Left renal pelvis (tissue), 4 donors: Measurements from ENCODE around the gene DLG5. TPM values are rescaled to one million over a fixed set of nuclear protein-coding genes. Genes with fewer than 3 reads are reported as not detected.
"Not testable (repeated sequence)": the region's sequence is repeated elsewhere in the genome, so short reads cannot be mapped to it uniquely, and the experiment has no call there.

Experiments
- DNase-seq, 4 donors: peaks; one replicate each; pipeline ENCODE4 v3.0.0-alpha.2; 2013; ENCODE audit warnings: low read depth in 4 of 4, low spot score in 3 of 4
- polyA plus RNA-seq, 4 donors: library from polyadenylated mRNA; unstranded; fragments of 120-200 nt; gene quantifications; one replicate each; pipeline ENCODE4 v1.2.1, GENCODE V29; 2013; ENCODE audit not compliant: insufficient read length in 4 of 4

Gene DLG5
- polyA plus RNA-seq, 4 donors, result 36.3 to 47.2 (median 39.2) TPM

DNA sequence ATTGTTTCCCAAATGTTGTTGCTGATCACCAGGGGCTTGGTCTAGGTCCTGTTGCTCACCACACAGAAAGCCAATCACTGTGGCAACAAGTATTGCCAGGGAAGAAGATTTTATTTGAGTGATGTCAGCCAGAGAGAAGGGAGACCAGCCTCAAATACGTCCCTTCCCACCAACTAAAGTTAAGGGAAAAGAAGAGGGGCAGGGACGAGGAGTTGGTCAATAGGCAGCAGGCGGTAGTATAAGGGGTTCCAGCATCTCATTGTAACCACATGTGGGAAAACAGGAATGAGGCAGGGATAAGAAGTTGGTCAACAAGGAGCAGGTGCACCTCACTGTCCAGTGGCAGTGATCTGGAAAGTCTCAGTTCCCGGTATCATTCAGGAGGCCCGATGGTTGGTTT is 150.1 kb downstream of the DLG5 start:
- DNase-seq, result no peak

DNA sequence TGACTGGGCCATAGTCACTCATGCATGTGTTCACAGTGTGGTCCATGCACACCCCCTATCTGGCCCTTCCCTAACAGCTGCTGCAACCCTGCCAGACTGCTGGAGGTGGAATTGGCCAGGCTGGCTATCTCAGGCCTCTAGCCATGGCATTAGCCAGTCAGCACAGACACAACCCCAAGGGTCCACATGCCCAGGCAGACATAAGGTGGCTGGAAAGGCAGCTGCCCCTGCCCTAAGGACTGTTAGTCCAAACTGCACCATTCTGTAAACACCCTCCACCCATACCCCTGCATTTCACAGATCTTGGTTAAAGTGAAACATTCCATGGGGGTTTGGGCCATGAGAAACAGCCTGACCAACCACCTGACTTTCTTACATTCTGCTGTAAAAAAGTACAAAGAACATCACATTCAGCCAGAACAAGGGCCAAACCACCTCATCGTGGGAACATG is 151.6 kb downstream of the DLG5 start:
- DNase-seq, result no peak

DNA sequence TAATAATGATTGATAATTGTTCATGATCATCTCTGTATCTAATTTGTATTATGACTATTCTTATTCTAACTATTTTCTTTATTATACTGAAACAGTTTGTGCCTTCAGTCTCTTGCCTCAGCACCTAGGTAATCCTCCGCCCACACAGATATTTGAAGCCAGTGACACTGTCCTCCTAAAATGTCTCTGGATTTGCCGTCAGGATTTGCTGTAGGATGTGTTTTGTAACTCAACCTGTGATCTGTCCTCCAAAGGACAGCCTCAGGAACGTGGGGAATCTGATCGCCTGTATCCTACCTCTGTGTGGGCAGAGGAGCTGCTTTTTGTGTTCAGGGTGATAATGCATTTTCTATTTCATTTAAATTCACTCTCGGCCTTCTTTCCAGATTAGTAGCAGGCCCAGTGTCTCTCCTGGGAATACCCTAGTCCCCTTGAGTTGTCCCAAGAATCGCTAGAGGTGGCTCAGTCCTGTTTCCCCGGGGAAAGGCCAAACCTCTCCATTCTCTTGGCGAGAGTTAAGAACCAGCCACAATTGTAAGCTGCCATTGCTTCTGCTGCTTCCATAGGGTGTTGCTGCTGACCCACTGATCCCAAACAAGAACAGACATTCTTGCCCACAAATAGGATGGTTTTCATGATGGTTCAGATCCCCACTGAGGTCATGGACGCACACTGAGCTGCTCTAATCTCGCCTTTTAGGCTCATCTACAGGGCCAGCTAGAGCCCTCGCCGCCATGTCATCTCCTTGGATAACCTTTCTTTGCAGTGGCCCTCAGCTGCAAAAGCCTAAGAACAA is 152.7 kb downstream of the DLG5 start:
- no peak for DNase-seq

DNA sequence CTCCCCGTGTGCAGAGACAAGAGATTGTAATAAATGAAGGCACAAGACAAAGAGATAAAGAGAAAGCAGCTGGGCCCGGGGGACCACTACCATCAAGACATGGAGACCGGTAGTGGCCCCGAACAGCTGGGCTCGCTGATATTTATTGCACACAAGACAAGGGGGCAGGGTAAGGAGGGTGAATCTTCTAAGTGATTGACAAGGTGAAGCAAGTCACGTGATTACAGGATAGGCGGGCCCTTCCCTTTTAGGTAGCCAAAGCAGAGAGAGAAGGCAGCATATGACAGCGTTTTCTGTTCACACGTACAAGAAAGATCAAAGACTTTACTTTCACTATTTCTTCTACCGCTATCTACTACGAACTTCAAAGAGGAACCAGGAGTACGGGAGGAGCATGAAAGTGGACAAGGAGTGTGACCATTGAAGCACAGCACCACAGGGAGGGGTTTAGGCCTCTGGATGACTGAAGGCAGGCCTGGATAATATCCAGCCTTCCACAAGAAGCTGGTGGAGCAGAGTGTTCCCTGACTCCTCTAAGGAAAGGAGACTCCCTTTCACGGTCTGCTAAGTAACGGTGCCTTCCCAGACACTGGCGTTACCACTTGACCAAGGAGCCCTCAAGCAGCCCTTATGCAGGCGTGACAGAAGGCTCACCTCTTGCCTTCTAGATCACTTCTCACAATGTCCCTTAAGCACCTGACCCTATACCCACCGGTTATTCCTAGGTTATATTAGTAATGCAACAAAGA is 153.5 kb downstream of the DLG5 start:
- not testable (repeated sequence) for DNase-seq

DNA sequence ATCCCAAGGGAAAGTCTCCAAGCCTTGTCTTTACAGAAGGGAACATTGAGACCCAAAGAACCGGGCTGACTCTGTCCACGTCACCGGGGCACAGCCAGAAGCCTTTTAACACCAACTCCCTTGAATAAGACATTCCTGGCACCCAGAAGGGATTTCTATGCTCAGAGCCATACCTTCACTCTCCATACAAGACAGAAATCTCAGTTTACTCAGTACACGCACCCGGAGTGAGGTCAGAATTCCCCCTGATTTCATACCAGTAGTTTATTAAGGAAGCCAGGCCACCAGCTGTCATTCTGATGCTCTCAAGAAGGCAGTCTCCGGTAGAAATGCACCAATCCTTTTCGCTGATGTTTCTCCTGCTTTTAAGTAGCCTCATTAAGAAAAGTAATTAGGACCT is 154.7 kb downstream of the DLG5 start:
- no peak for DNase-seq

DNA sequence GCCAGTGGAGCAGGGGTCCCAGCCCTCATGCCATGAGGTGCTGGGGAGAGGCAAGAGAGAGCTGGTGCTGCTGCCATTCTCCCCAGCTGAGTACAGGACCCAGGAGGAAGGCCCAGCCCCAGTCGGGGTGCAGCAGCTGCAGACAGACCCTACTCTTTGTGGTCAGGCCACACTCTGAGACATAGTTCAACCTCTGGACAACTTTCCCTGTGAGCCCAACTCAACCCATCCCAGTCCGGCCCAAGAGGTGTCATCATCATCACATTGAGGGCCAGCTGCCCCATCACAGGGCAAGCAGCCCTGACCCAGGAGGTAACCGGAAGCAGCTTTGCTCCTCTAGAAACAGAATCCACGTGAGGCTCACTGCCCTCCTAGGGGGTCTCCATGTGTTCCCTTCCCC is 155.1 kb downstream of the DLG5 start:
- DNase-seq, result no peak

DNA sequence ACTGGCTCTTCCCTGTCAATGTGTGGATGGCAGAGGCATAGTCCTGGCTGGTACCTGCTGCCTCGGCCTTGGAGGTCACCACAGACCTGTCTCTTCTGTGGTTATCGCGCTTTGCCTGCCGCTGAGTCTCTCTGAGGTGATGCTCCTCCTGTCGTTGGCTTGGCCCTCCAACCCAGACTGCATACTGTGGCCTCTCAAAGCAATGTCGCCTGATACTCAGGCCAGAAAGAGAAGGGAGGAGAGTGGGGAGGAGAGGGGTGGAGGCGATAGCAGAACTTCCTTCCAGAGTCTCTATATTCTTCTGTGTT is 155.7 kb downstream of the DLG5 start:
- no peak for DNase-seq

DNA sequence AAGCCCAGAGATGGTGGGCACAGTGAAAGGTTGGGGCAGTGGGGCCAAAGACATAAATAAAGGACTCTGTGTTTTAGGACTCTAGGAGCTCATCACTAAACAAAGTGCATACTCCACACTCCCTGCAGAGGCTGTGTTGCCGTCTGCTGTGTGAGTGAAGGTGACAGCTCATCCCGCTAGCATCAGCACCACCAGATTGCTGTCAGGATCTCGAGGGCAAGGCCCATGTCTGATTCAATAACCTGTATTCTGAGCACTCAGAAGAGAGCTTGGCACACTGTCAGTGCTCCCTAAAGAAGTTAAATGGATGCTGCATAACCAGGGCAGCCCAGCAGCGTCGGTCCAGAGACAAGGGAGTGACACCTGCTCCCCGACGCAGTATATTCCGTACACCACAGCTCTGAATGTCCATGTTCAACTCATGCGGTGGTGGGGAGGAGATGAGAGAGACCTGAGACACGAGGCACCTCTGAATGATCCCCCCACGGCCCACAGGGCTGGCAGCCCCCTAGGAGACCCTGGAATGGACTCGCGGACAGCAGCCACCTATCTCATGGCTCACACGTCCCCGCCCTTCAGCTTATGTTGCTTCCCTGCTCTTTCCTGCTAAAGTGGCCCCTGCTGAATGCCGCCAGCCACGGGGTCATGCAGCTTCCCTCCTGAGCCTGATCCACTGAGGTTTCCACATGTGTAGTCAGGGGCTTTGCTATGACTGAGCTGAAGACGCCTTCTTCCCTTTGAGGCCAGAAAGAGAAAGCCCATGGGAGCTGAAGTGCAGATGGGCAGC is 156.3 kb downstream of the DLG5 start:
- no peak for DNase-seq

DNA sequence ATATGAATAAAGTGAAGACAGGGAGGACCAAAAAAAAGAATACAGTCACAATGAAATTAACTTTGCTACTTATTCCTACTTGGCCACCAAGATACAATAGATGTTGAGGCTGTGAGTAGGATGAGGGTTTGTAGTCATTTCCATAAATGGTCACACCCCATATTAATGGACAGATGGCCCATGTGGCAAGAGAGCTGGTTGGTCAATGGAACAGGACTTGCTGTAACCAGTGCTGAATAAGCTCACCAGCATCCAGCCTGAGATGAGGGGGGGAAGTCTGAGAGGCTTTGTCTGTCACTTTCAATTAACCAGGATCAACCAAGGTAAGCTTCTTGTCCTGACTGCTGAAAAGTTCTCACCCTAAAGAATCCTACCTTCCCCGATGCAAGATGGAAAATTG is 158.5 kb downstream of the DLG5 start:
- DNase-seq, result no peak

DNA sequence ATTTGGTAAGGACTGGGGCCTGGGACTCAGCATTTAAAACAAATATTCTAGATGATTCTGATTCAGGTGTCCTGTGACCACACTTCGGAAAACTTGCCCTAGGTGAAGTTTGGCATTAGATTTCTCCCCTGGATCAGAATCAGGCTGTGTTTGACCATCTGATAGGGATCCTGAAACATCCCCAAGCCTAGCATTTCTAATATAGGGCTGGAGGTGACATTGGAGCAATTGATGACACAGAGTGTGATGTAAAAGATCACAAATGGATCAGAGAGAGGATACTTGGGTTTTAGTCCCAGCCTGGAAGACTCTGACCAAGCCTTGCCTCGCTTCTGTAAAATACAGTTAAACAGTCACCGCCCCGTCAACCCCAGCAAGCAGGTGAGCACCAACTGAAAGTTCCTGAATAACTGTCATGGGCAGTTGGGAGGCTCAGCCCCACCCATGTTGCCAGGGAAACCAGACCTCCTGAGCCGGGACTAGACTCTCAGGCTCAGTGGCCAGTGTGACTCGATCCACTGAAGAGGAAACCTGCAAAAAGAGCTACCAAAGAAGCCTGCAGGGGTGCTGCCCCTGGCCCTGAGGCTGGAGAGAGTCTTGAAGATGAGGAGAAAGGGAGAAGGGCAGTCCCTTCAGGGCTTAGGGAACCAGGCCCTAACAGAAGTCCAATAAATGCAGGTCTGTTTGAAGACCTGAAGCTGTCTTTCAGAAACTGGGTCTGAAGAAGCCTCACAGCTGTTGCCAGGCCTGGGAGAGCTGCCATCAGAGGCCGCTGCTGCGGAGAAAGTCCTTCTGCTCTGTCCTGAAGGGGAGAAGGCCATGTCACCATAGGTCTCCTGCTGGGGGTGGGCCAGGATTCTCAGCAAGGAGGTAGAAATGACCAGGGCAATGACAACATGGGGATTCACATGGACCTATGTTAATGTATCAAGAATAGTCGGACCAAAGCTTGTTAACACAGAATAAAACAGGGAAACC is 162.8 kb downstream of the DLG5 start:
- no peak for DNase-seq

DNA sequence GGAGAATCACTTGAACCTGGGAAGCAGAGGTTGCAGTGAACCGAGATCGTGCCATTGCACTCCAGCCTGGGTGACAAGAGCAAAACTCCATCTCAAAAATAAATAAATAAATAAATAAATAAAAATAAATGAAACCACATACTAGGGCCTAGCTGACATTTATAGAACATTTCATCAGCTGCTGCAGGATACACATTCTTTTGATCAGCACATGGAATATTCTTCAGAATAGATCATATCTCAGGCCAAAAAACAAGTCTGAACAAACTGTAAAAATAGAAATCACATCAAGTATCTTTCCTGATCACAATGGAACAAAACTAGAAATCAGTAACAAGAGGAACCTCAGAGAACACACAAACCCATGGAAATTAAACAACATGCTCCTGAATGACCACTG is 168.1 kb downstream of the DLG5 start:
- not testable (repeated sequence) for DNase-seq

DNA sequence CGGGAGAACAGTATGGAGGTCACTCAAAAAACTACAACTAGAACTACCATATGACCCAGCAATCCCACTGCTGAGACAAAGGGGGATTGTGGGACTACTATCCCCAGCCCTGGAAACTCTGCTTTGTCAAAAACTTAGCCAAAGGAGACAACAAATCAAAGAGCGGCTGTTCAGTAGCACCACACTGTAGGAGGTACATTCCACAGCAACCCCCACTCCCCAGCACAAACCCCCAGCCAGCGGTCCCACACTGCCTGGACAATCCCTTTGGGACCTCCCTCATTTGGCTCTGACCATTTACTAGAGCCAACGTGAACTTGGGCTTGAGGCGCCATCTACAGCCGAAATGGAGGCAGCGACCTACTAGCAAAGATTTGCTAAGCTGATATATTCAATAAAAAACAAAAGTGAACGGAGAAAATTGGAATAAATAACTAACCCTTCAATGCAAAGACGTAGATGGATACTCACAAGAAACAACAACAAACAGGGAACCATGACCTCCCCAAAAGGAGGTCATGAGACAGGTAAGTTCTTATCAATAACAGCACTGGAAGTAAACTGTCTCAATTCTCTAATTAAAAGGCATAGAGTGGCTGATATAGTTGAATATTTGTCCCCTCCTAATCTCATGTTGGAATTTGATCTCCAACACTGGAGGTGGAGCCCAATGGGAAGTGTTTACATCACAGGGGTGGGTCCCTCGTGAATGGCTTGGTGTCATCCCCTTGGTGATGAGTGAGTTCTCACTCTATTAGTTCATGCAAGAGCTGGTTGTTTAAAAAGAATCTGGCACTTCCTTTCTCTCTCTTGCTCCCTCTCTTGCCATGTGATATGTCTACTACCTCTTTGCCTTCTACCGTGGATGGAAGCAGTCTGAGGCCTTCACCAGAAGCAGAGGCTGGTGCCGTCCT is 170.0 kb downstream of the DLG5 start:
- DNase-seq, result peak in 1 of 4 donors; percentile 2

DNA sequence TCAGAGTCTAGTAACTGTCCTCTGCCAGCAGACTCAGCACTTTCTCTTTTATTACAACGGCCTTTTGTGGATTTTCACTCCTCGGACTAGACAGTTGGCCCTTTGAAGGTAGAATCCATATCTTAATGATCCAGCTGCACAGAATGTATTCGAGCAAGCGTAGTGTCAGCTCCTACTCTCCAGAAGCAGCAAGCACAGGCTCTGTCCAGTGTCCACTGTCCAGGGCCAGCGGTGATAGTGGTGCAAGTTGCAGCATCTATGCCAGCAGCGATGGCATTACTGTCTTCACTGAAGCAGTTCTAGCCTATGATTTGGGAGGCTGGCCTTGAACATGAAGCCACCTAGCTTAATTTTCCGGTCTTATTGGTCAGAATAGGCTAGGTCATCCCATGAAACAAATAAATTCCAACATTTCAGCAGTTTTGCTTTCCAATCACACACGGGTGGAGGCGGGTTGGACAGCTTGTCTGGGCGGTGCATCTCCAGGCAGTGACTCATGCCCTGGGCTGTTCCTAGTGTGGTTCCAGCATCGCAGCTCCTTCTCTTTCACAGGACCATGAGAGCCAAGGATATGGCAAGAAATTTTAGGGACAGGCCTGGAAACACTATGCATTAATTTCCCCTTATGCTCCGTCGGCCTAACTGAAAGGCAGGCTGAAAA is 180.4 kb downstream of the DLG5 start:
- DNase-seq, result no peak

DNA sequence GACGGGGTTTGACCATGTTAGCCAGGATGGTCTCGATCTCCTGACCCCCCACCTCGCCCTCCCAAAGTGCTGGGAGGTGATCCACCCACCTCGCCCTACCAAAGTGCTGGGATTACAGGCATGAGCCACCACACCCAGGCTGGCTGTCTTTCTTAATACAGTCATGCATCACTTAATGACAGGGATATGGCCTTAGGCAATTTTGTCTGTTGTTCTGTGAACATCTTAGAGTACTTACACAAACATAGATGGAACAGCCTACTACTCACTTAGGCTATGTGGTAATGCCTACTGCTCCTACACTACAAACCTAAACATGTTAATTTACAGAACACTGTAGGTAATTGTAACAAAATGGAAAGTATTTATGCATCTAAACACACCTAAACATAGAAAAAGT is 182.3 kb downstream of the DLG5 start:
- DNase-seq, result no peak

DNA sequence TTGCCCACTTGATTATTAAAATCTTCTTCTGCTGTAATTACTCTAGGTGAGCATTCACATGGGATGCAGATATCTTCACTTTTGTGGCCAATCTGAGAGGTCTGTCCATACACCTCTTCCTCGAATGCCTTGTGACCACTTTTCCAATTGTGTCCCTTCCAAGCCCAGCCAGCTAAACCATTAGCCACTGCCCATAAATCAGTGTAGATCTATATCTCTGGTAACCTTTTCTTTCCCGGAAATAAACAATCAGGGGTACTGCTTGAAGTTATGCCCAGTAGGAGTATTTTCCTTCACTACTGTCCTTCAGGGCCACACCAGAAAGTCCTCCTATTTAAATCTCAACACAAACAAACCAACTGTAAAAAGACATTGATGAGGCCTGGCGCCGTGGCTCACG is 184.4 kb downstream of the DLG5 start:
- DNase-seq, result no peak

DNA sequence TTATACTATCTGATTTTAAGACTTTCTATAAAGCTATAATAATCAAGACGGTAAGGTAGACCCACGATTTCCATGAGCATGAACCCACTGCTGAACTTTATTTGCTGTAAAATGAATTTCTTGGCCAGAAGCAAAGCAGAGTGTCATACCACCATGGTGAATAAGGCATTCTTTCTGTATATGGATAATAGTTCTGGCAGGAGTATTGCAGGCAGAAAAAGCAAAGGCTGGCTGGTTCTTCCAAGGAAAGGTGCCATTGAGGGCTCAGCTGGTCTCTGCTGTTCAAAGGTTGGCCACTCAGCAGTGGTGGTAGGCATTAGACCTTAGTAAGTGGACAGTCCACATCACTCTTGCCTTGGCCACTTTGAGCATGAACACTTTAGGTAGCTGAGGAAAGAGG is 184.8 kb downstream of the DLG5 start:
- DNase-seq, result no peak
